ENCODE results near the gene TRMT112. TPM values are rescaled to one million over a fixed set of nuclear protein-coding genes. Genes with fewer than 3 reads are reported as not detected.
A peak's percentile ranks its signal among the peaks of the same experiment; 100 is the strongest.

Gene TRMT112
- total and polyA plus RNA-seq, 10 of the 15 experiments (the other 5 are each of a cell fraction or from before 2014, with no cell fraction given), result 212 to 455 (median 308) TPM

DNA sequence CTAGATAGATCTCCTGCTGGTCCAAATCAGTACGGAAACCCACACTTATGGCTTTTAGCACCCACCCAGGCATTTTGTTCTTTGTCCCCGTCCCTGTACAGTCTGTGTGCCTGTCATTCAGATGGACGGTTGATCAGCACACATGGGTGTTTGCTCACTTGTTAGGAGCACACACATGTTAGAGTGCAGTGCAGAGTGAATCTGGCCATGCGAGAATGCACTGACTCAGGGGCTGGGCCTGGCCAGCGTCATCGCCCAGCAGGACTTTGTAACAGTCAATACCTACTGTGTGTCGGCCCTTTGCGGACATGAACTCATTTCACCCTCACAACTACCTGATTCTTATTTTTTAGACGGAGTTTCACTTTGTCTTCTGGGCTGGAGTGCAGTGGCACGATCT, 45.0 kb upstream of the TRMT112 start:
- 93% methylated on average over 10 of the region's 10 CpGs for WGBS (ENCODE audit: insufficient coverage, insufficient replicate concordance, low lambda C conversion rate, missing lambda C conversion rate)
- RAD21 ChIA-PET (ENCODE audit: unreplicated experiment), result no interaction called here
- in situ Hi-C loops (cut with MboI), result no loop called here
- ATAC-seq (no peak), FAIRE-seq (no peak), DNase-seq (ENCODE audit: low read depth, low spot score) (no peak)
- POLR2A ChIA-PET, result no interaction called here
- no peaks in the 10 kb centered on the region; the same call in 2 of the 3 replicates for H3K9me3 ChIP-seq (replicated peaks; ENCODE audit: control insufficient read depth, insufficient read depth, low read length)
- TF ChIP-seq IKZF1 (conservative IDR thresholded peaks at IDR 0.05), result 0 out of 2 replicates have a peak, but pooled peaks have one; percentile 2
- no peak for TF ChIP-seq CBX3 (IDR thresholded peaks at IDR 0.05; ENCODE audit: borderline replicate concordance, low read depth)
- H3K36me3 ChIP-seq (ENCODE audit: control insufficient read depth in 2 of 2, insufficient read depth in 2 of 2, low read length in 1 of 2), result peaks cover 5 to 17% of the 10 kb centered on the region in 2 experiments; a peak in 3 of 4 replicates
- SMC1A ChIA-PET (ENCODE audit: uncharacterized antibody, unreplicated experiment), result interaction anchor here (1.5 kb wide), 1 partner anchor 58 kb away, joined by 4 read pairs; the partner anchor contains the start of gene ESRRA
- H2AFZ ChIP-seq (ENCODE audit: control insufficient read depth, low read depth, low read length), result no peak overlapping the region
- H3K4me3 ChIP-seq, result no peak overlapping the region
- H3K79me2 ChIP-seq (ENCODE audit: control insufficient read depth, insufficient read depth, low read length), result peaks cover 21% of the 10 kb centered on the region
- no peaks in the 10 kb centered on the region for H4K20me1 ChIP-seq (ENCODE audit: control insufficient read depth, insufficient read depth)
- peak overlapping the region; percentile 50 for H3K27ac ChIP-seq (ENCODE audit: control insufficient read depth, insufficient read depth)
- intact Hi-C loops (cut with micrococcal nuclease; ENCODE audit: unreplicated experiment), result no loop called here
- no TSS peak for BruUV-seq (replicated peaks)
- H3K9ac ChIP-seq (ENCODE audit: control insufficient read depth, insufficient read depth, low read length), result peak overlapping the region; percentile 8; the same call in 1 of the 2 replicates
- CTCF ChIA-PET, result interaction anchor here (0.6 kb wide), 1 partner anchor 189 kb away, joined by 3 read pairs; no protein-coding TSS in a partner anchor
- H3K4me2 ChIP-seq (ENCODE audit: control insufficient read depth, insufficient read depth), result no peak overlapping the region; the same call in 1 of the 2 replicates
- peaks cover 36% of the 10 kb centered on the region for H3K4me1 ChIP-seq (ENCODE audit: control insufficient read depth, insufficient read depth, low read length)
- no peaks in the 10 kb centered on the region for H3K27me3 ChIP-seq (replicated peaks in 1 of 2; ENCODE audit: control insufficient read depth in 2 of 2, insufficient read depth in 2 of 2, low read length in 1 of 2)

DNA sequence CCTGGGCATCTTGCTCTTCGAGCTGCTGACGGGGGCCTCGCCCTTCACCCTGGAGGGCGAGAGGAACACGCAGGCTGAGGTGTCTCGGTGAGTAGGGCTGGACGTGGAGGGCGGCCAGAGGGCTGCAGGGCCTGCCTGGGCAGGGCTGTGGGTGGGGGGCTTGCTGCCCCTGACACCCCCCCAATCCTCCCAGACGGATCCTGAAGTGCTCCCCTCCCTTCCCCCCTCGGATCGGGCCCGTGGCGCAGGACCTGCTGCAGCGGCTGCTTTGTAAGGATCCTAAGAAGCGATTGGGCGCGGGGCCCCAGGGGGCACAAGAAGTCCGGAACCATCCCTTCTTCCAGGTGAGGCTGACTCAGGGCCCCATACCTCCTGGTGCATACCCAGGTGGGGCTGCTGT, 44.3 kb upstream of the TRMT112 start:
- Histone ChIP-seq H3K4me1 (ENCODE audit: control insufficient read depth, insufficient read depth, low read length) (peaks cover 36% of the 10 kb centered on the region), H3K27me3 (replicated peaks in 1 of 2; ENCODE audit: control insufficient read depth in 2 of 2, insufficient read depth in 2 of 2, low read length in 1 of 2) (no peaks in the 10 kb centered on the region), H3K4me3 (peak overlapping the region; percentile 69; the same call in 1 of the 2 replicates), H3K27ac (ENCODE audit: control insufficient read depth, insufficient read depth) (peak overlapping the region; percentile 33; the same call in 1 of the 2 replicates), H2AFZ (ENCODE audit: control insufficient read depth, low read depth, low read length) (no peak overlapping the region), H3K9me3 (replicated peaks; ENCODE audit: control insufficient read depth, insufficient read depth, low read length) (no peaks in the 10 kb centered on the region; the same call in 2 of the 3 replicates), H3K79me2 (ENCODE audit: control insufficient read depth, insufficient read depth, low read length) (peaks cover 21% of the 10 kb centered on the region), H3K9ac (ENCODE audit: control insufficient read depth, insufficient read depth, low read length) (no peak overlapping the region; the same call in 1 of the 2 replicates), H3K4me2 (ENCODE audit: control insufficient read depth, insufficient read depth) (peak overlapping the region; percentile 96; the same call in 1 of the 2 replicates), H4K20me1 (ENCODE audit: control insufficient read depth, insufficient read depth) (no peaks in the 10 kb centered on the region), H3K36me3 (ENCODE audit: control insufficient read depth in 2 of 2, insufficient read depth in 2 of 2, low read length in 1 of 2) (peaks cover 5 to 15% of the 10 kb centered on the region in 2 experiments; a peak in 3 of 4 replicates)
- ChIA-PET SMC1A (ENCODE audit: uncharacterized antibody, unreplicated experiment) (no interaction called here), RAD21 (ENCODE audit: unreplicated experiment) (interaction anchor here (9.7 kb wide), 1 partner anchor 44 kb away, joined by 176 read pairs; the partner anchor contains the start of genes PRDX5 and TRMT112), POLR2A (no interaction called here), CTCF (interaction anchor here (0.9 to 3.4 kb wide), 4 partner anchors 15 to 327 kb away, joined by 3 to 24 read pairs (median 4); no protein-coding TSS in a partner anchor)
- in situ Hi-C loops (cut with MboI) (no loop called here), intact Hi-C loops (cut with micrococcal nuclease; ENCODE audit: unreplicated experiment) (no loop called here)
- WGBS (ENCODE audit: insufficient coverage, insufficient replicate concordance, low lambda C conversion rate, missing lambda C conversion rate), result 85% methylated on average over 17 of the region's 18 CpGs
- BruUV-seq (replicated peaks), result no TSS peak
- FAIRE-seq, result no peak
- TF ChIP-seq, protein P1, sequence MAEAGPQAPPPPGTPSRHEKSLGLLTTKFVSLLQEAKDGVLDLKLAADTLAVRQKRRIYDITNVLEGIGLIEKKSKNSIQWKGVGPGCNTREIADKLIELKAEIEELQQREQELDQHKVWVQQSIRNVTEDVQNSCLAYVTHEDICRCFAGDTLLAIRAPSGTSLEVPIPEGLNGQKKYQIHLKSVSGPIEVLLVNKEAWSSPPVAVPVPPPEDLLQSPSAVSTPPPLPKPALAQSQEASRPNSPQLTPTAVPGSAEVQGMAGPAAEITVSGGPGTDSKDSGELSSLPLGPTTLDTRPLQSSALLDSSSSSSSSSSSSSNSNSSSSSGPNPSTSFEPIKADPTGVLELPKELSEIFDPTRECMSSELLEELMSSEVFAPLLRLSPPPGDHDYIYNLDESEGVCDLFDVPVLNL (IDR thresholded peaks at IDR 0.05; ENCODE audit: low read depth, low read length), result no peak
- TF ChIP-seq BHLHE40 (IDR thresholded peaks at IDR 0.05; ENCODE audit: borderline replicate concordance in 1 of 2, low read depth in 2 of 2, low read length in 1 of 2) (no peak), ATF7 (IDR thresholded peaks at IDR 0.05; ENCODE audit: low read depth) (no peak), SMC3 (IDR thresholded peaks at IDR 0.05; ENCODE audit: borderline replicate concordance, low read length) (no peak), KAT2A (conservative IDR thresholded peaks at IDR 0.05; ENCODE audit: control insufficient read depth, low read depth, low read length) (no peak), NFYB (IDR thresholded peaks at IDR 0.05; ENCODE audit: insufficient read depth, low read depth, low read length) (no peak), ZNF384 (IDR thresholded peaks at IDR 0.05; ENCODE audit: borderline replicate concordance, low read depth, low read length) (no peak)
- no peak for ATAC-seq
- DNase-seq (ENCODE audit: low read depth, low spot score), result no peak

Measured in GM12878 (cell line).